Measurements from ENCODE around the gene SERPINA4. TPM values are rescaled to one million over a fixed set of nuclear protein-coding genes. Genes with fewer than 3 reads are reported as not detected.

The SERPINA4 gene
- total and polyA plus RNA-seq, 2 of the 8 experiments (the other 6 are each of a cell fraction or from before 2014, with no cell fraction given): not detected

GRCh38 chr14:94594441-94594840 lies 33.2 kb downstream of the SERPINA4 start (continued):
- TF ChIP-seq RXRA (IDR thresholded peaks at IDR 0.05; ENCODE audit: insufficient read depth, low read depth, low read length) (no peak), MAFK (IDR thresholded peaks at IDR 0.05; ENCODE audit: low read depth, low read length) (no peak)

Data from H1 (cell line).